PFSK-1 (cell line): Measurements from ENCODE around the gene TBC1D23.

Source experiments
- FOXP2 ChIP-seq: optimal IDR thresholded peaks from 2 replicates; pipeline ENCODE3; 2011; ENCODE audit warnings: borderline replicate concordance, control low read depth, inconsistent platforms; ENCODE audit not compliant: insufficient read depth; ENCODE audit errors: extremely low read length, extremely low read depth
- POLR2AphosphoS5 ChIP-seq: IDR thresholded peaks from 2 replicates; pipeline ENCODE4 v1.6.1; 2012; ENCODE audit warnings: low read depth, mild to moderate bottlenecking, control low read depth, low read length, moderate library complexity
- SIN3A ChIP-seq: IDR thresholded peaks from 2 replicates; pipeline ENCODE4 v1.6.1; 2012; ENCODE audit warnings: mild to moderate bottlenecking, low read length, moderate library complexity, borderline replicate concordance; ENCODE audit not compliant: insufficient read depth
- TAF1 ChIP-seq: IDR thresholded peaks from 2 replicates; pipeline ENCODE4 v1.6.1; 2012; ENCODE audit warnings: low read length, control low read depth, borderline replicate concordance; ENCODE audit not compliant: insufficient read depth
- TF ChIP-seq, protein P1 (sequence below), 2 experiments: IDR thresholded peaks; 2 replicates each; pipeline versions ENCODE4 v1.6.1 to v1.8.0; 2011 to 2012; ENCODE audit warnings: low read depth in 2 of 2, low read length in 2 of 2, control low read depth in 1 of 2, inconsistent platforms in 1 of 2, mild to moderate bottlenecking in 1 of 2, moderate library complexity in 1 of 2; ENCODE audit not compliant: insufficient read depth in 1 of 2

Gene TBC1D23

DNA sequence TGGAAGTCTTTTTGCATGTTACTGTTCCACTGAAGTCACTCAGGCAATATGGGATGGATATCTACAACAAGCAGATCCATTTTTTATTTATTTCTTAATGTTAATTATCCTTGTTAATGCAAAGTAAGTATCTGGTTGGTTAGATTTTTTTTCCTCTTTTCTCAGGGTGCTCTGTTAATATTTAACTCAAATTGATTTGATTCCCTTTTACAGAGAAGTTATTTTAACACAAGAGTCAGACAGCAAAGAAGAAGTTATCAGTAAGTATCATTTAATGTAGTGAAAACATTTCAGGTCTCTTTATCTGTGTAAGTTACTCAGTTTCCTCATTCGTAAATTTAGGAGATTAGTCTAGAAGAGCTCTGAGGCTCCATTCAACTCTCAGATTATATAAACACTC lies 34.3 kb downstream of the TBC1D23 start:
- no peak for TF ChIP-seq SIN3A
- no peak for TF ChIP-seq POLR2AphosphoS5
- TF ChIP-seq TAF1, result no peak
- TF ChIP-seq FOXP2, result no peak
- TF ChIP-seq, protein P1, sequence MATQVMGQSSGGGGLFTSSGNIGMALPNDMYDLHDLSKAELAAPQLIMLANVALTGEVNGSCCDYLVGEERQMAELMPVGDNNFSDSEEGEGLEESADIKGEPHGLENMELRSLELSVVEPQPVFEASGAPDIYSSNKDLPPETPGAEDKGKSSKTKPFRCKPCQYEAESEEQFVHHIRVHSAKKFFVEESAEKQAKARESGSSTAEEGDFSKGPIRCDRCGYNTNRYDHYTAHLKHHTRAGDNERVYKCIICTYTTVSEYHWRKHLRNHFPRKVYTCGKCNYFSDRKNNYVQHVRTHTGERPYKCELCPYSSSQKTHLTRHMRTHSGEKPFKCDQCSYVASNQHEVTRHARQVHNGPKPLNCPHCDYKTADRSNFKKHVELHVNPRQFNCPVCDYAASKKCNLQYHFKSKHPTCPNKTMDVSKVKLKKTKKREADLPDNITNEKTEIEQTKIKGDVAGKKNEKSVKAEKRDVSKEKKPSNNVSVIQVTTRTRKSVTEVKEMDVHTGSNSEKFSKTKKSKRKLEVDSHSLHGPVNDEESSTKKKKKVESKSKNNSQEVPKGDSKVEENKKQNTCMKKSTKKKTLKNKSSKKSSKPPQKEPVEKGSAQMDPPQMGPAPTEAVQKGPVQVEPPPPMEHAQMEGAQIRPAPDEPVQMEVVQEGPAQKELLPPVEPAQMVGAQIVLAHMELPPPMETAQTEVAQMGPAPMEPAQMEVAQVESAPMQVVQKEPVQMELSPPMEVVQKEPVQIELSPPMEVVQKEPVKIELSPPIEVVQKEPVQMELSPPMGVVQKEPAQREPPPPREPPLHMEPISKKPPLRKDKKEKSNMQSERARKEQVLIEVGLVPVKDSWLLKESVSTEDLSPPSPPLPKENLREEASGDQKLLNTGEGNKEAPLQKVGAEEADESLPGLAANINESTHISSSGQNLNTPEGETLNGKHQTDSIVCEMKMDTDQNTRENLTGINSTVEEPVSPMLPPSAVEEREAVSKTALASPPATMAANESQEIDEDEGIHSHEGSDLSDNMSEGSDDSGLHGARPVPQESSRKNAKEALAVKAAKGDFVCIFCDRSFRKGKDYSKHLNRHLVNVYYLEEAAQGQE (IDR thresholded peaks at IDR 0.05; ENCODE audit: insufficient read depth in 1 of 2, low read depth in 2 of 2, low read length in 2 of 2), result no peak

DNA sequence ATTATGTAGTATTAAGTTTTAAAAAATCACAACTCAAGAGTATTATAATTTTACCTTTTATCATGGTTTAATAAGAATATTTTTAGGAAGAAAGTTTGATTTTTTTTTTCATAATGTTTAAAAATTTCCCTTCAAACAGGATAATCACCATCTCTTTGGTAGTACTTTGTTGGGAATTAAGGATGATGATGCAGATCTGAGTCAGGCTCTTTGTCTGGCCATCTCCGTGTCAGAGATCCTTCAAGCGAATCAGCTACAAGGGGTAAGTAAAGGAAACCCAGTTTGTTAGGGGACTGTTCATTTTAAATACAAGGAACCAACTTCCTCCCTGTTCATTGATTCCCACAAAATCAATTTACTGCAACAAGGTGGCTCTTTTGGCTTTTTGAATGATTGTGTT lies 37.0 kb downstream of the TBC1D23 start:
- TF ChIP-seq, protein P1 (IDR thresholded peaks at IDR 0.05; ENCODE audit: insufficient read depth in 1 of 2, low read depth in 2 of 2, low read length in 2 of 2), result no peak
- TF ChIP-seq SIN3A, result no peak
- no peak for TF ChIP-seq POLR2AphosphoS5
- no peak for TF ChIP-seq TAF1
- no peak for TF ChIP-seq FOXP2

DNA sequence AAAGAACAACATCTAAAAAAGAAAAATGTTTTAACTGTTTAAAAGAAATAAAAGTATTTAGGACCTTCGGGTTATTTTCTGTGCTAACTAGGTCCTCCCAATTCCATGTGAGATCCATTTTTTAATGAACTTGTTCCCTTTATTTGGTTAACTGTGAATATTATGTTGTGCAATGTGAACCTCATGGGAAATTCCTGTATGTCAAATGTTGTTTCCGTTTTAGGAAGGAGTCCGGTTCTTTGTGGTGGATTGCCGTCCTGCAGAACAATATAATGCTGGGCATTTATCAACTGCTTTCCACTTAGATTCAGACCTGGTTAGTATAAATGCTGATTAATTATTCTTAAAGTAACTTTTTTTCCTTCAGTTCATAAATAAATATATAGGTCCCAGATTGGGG lies 38.2 kb downstream of the TBC1D23 start:
- TF ChIP-seq, protein P1 (IDR thresholded peaks at IDR 0.05; ENCODE audit: insufficient read depth in 1 of 2, low read depth in 2 of 2, low read length in 2 of 2), result no peak
- TF ChIP-seq POLR2AphosphoS5 (no peak), TAF1 (no peak), SIN3A (no peak), FOXP2 (no peak)

DNA sequence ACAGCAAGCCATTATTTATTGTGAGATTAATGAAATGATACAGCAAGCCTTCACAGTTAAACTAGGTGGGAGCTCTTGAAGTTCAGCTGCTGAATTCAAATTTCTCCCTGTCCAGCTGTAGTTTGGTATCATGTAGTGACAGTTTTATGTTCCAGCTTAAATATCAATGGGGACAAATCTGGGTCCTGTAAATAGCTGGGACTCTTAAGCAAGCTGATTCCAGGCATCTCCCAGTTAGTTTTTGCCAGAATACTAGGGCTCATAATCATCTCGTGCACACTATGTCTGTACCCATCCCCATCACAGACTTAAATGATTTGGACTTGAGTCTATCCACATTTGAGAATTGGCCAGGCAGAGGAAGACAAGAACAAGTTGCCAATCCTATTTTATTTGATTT lies 45.9 kb downstream of the TBC1D23 start:
- TF ChIP-seq POLR2AphosphoS5, result no peak
- TF ChIP-seq, protein P1 (IDR thresholded peaks at IDR 0.05; ENCODE audit: insufficient read depth in 1 of 2, low read depth in 2 of 2, low read length in 2 of 2), result no peak
- TF ChIP-seq FOXP2, result no peak
- no peak for TF ChIP-seq SIN3A
- TF ChIP-seq TAF1, result no peak

DNA sequence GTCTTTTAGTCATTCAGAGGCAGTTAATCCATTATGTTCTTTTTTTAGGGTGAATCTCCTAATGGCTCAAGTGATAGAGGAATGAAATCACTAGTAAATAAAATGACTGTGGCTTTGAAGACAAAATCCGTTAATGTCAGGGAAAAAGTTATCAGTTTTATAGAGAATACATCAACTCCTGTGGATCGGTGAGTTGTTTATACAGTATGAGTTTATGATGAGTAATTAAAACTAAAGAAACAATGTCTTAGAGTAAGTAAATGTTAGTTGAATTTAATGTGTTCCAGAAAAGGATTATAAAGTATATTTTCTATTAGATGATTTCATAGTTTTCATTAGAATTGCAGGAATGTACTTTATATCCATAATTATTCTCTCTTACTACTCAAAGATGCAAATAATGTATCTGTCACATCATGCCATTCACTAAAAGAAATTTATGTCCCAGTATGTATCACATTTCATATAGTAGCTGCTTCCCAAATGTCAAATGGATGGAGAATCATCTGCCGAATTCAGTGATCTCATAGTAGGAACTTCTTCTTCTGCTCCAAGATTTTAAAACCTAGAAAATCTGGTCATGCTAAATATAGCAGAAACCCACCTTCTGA lies 49.7 kb downstream of the TBC1D23 start:
- no peak for TF ChIP-seq POLR2AphosphoS5
- TF ChIP-seq TAF1, result no peak
- TF ChIP-seq SIN3A, result no peak
- TF ChIP-seq, protein P1 (IDR thresholded peaks at IDR 0.05; ENCODE audit: insufficient read depth in 1 of 2, low read depth in 2 of 2, low read length in 2 of 2), result no peak
- TF ChIP-seq FOXP2, result no peak
